GM12878 (cell line): ENCODE measurements around the gene CTSC. TPM values are rescaled to one million over a fixed set of nuclear protein-coding genes. Genes with fewer than 3 reads are reported as not detected.
A peak's percentile ranks its signal among the peaks of the same experiment; 100 is the strongest.

Experiments
- ATAC-seq: fragments of 200-7000 bp; cut with Tn5 transposase; 3 replicates; pipeline ENCODE4 v1.9.1; 2020; ENCODE audit warnings: mild to moderate bottlenecking, moderate library complexity
- BruUV-seq: library from RNA; stranded (reverse); fragments of 400-500 nt; replicated peaks from 2 replicates; lab custom pipeline; 2021; lab: Mats Ljungman, UMichigan
- CTCF ChIA-PET: fragments of 300-600 bp; sonication (Branson Sonifier 250); formaldehyde crosslinking; extraction: SDS; loops from one replicate; lab custom pipeline; 2021; ENCODE audit warnings: inconsistent platforms; lab: Yijun Ruan, JAX
- POLR2A ChIA-PET: fragments of 350-600 bp; formaldehyde crosslinking; extraction: SDS; loops from one replicate; lab custom pipeline; 2021; ENCODE audit warnings: inconsistent platforms; lab: Charles Lee
- RAD21 ChIA-PET: fragments of 300-600 bp; sonication (Branson Sonifier 250); formaldehyde crosslinking; loops from one replicate; lab custom pipeline; 2023; ENCODE audit warnings: antibody characterized with exemption; ENCODE audit not compliant: unreplicated experiment; lab: Charles Lee
- SMC1A ChIA-PET: fragments of 300-600 bp; sonication (Branson Sonifier 250); formaldehyde crosslinking; loops from one replicate; lab custom pipeline; 2023; ENCODE audit not compliant: unreplicated experiment, uncharacterized antibody; lab: Charles Lee
- DNase-seq: peaks from one replicate; pipeline ENCODE4 v3.0.0-alpha.2; 2011; ENCODE audit warnings: low read depth, low spot score
- FAIRE-seq: peaks from 3 replicates; lab custom pipeline; 2011; peaks lifted over from hg19 to GRCh38; lab: Jason Lieb, UNC
- H2AFZ ChIP-seq: 2 replicates; pipeline ENCODE4 v1.6.0; 2011; ENCODE audit warnings: low read depth, low read length, control low read depth; ENCODE audit not compliant: control insufficient read depth
- H3K27ac ChIP-seq: 2 replicates; pipeline ENCODE4 v1.5.1; 2011; ENCODE audit warnings: control low read depth; ENCODE audit not compliant: control insufficient read depth, insufficient read depth
- H3K27me3 ChIP-seq, 2 experiments: replicated peaks in 1 of 2; 2 replicates each; pipeline versions ENCODE4 v1.6.0 to v1.6.1; 2011; ENCODE audit warnings: low read length in 1 of 2; ENCODE audit not compliant: control insufficient read depth in 2 of 2, insufficient read depth in 2 of 2
- H3K36me3 ChIP-seq, 2 experiments: 2 replicates each; pipeline ENCODE4 v1.5.1; 2011; ENCODE audit warnings: low read length in 1 of 2; ENCODE audit not compliant: control insufficient read depth in 2 of 2, insufficient read depth in 2 of 2
- H3K4me1 ChIP-seq: 2 replicates; pipeline ENCODE4 v1.6.1; 2011; ENCODE audit warnings: mild to moderate bottlenecking, low read length, moderate library complexity, mixed read lengths; ENCODE audit not compliant: control insufficient read depth, insufficient read depth
- H3K4me2 ChIP-seq: 2 replicates; pipeline ENCODE4 v1.6.0; 2011; ENCODE audit warnings: control low read depth; ENCODE audit not compliant: control insufficient read depth, insufficient read depth
- H3K4me3 ChIP-seq: fragments of 200-600 bp; sonication (generic); 2 replicates; pipeline ENCODE4 v1.5.1; 2016
- H3K79me2 ChIP-seq: 2 replicates; pipeline ENCODE4 v1.6.0; 2011; ENCODE audit warnings: low read length; ENCODE audit not compliant: control insufficient read depth, insufficient read depth
- H3K9ac ChIP-seq: 2 replicates; pipeline ENCODE4 v1.8.0; 2011; ENCODE audit warnings: low read length, control low read depth, mixed read lengths; ENCODE audit not compliant: control insufficient read depth, insufficient read depth
- H3K9me3 ChIP-seq: replicated peaks from 3 replicates; pipeline ENCODE4 v1.5.1; 2011; ENCODE audit warnings: mild to moderate bottlenecking, low read length; ENCODE audit not compliant: control insufficient read depth, insufficient read depth
- H4K20me1 ChIP-seq: 2 replicates; pipeline ENCODE4 v1.6.0; 2011; ENCODE audit not compliant: control insufficient read depth, insufficient read depth
- BMI1 ChIP-seq: fragments of 450-650 bp; IDR thresholded peaks from 2 replicates; pipeline ENCODE4 v1.6.1; 2016; ENCODE audit warnings: mild to moderate bottlenecking, moderate library complexity, borderline replicate concordance
- EGR1 ChIP-seq, 2 experiments: IDR thresholded peaks; 1 replicate in 1 of 2; 2 replicates in 1 of 2; pipeline ENCODE4 v1.6.1; 2011 to 2012; ENCODE audit warnings: low read depth in 2 of 2, low read length in 2 of 2, borderline replicate concordance in 1 of 2, mild to moderate bottlenecking in 1 of 2, moderate library complexity in 1 of 2
- GATAD2B ChIP-seq: fragments of 450-650 bp; conservative IDR thresholded peaks from 2 replicates; pipeline ENCODE4 v1.6.1; 2017; ENCODE audit warnings: low read depth, mild to moderate bottlenecking, moderate library complexity
- IKZF1 ChIP-seq: fragments of 450-650 bp; conservative IDR thresholded peaks from 2 replicates; pipeline ENCODE4 v1.6.1; 2017; ENCODE audit warnings: antibody characterized with exemption, mild to moderate bottlenecking
- JUNB ChIP-seq: IDR thresholded peaks from 2 replicates; pipeline ENCODE4 v1.6.1; 2016; ENCODE audit warnings: antibody characterized with exemption, mild to moderate bottlenecking
- MTA2 ChIP-seq: fragments of 450-650 bp; IDR thresholded peaks from 2 replicates; pipeline ENCODE4 v1.6.1; 2016; ENCODE audit warnings: low read depth, mild to moderate bottlenecking, moderate library complexity
- MXI1 ChIP-seq: fragments of 150-350 bp; IDR thresholded peaks from 2 replicates; pipeline ENCODE4 v1.6.1; 2011; ENCODE audit warnings: low read depth, mild to moderate bottlenecking, inconsistent platforms, low read length, improper control_type of control experiment
- NFIC ChIP-seq: IDR thresholded peaks from 2 replicates; pipeline ENCODE4 v1.6.1; 2012; ENCODE audit warnings: low read depth, mild to moderate bottlenecking, inconsistent platforms, low read length, moderate library complexity
- PKNOX1 ChIP-seq: fragments of 450-650 bp; IDR thresholded peaks from 2 replicates; pipeline ENCODE4 v1.6.1; 2016; ENCODE audit warnings: mild to moderate bottlenecking
- RFX5 ChIP-seq: IDR thresholded peaks from 2 replicates; pipeline ENCODE4 v1.6.1; 2011; ENCODE audit warnings: low read depth, low read length, improper control_type of control experiment
- WGBS: methylation state at CpG from one replicate; pipeline ENCODE4 v1.1.6; 2016; ENCODE audit warnings: low lambda C conversion rate; ENCODE audit not compliant: insufficient replicate concordance, insufficient coverage; ENCODE audit errors: missing lambda C conversion rate; 5-methylcytosine and 5-hydroxymethylcytosine counted together
- in situ Hi-C: fragments of 300-500 bp; cut with MboI; formaldehyde crosslinking; loops from 9 replicates; pipeline ENCODE4 v1.14.3; 2018; ENCODE audit warnings: mixed read lengths
- intact Hi-C: fragments of 100-400 bp; cut with micrococcal nuclease; formaldehyde crosslinking; loops from one replicate; pipeline ENCODE4 v1.14.2; 2022; ENCODE audit not compliant: unreplicated experiment
- polyA plus RNA-seq, 11 experiments: library from polyadenylated mRNA; depleted of rRNA in 4 of 11; unstranded in 6 of 11; stranded (reverse) in 5 of 11; fragments of >200 nt; fragmentation: Nextera tagmentation in 4 of 11; fragmentation: Illumina TruSeq in 1 of 11; extraction: Ambion mirVana in 4 of 11; extraction: Trizol in 1 of 11; gene quantifications; 1 replicate in 1 of 11; 2 replicates in 10 of 11; pipeline versions ENCODE4 v1.2.1 to v1.2.3, GENCODE V29; 2011 to 2016; ENCODE audit warnings: inconsistent platforms in 2 of 11, missing spikeins in 2 of 11, low read depth in 1 of 11
- total RNA-seq, 4 experiments: library from RNA; depleted of rRNA in 3 of 4; stranded (reverse); fragments of >200 nt in 3 of 4; fragmentation: Illumina TruSeq in 1 of 4; extraction: Trizol in 1 of 4; gene quantifications; 2 replicates each; pipeline versions ENCODE4 v1.2.1 to v1.2.3, GENCODE V29; 2013 to 2021
- TF ChIP-seq, protein P1 (sequence below): fragments of 450-650 bp; IDR thresholded peaks from 2 replicates; pipeline ENCODE4 v1.6.1; 2017; ENCODE audit warnings: mild to moderate bottlenecking, low read depth, inconsistent platforms; ENCODE audit not compliant: poor library complexity, severe bottlenecking
- TF ChIP-seq, protein P2 (sequence below): IDR thresholded peaks from 2 replicates; pipeline ENCODE4 v1.6.1; 2012; ENCODE audit warnings: low read depth, low read length, improper control_type of control experiment
- TF ChIP-seq, protein P3 (sequence below): fragments of 450-650 bp; IDR thresholded peaks from 2 replicates; pipeline ENCODE4 v1.6.1; 2017; ENCODE audit warnings: mild to moderate bottlenecking, moderate library complexity

The CTSC gene
- total and polyA plus RNA-seq, 10 of the 15 experiments (the other 5 are each of a cell fraction or from before 2014, with no cell fraction given) = 289 to 1,123 (median 430) TPM

GRCh38 chr11:88327462-88328143, 9.9 kb downstream of the CTSC start:
- Histone ChIP-seq H3K4me1 (peaks cover 42% of the 10 kb centered on the region), H3K36me3 (peaks cover 2 to 23% of the 10 kb centered on the region in 2 experiments), H3K27me3 (no peaks in the 10 kb centered on the region), H2AFZ (no peak overlapping the region), H3K79me2 (peaks cover 74% of the 10 kb centered on the region), H3K4me3 (peak overlapping the region; percentile 23), H3K9me3 (peaks cover 1% of the 10 kb centered on the region; the same call in 2 of the 3 replicates), H3K4me2 (peak overlapping the region; percentile 21; the same call in 1 of the 2 replicates), H3K27ac (peak overlapping the region; percentile 67), H3K9ac (no peak overlapping the region; the same call in 1 of the 2 replicates), H4K20me1 (no peaks in the 10 kb centered on the region)
- in situ Hi-C loops = no loop called here
- BruUV-seq = no TSS peak
- ChIA-PET RAD21 (interaction anchor here (0.7 to 16.2 kb wide), 14 partner anchors 10 to 223 kb away, joined by 3 to 299 read pairs (median 4); partner anchors contain the start of gene CTSC), SMC1A (interaction anchor here (0.8 to 12.3 kb wide), 22 partner anchors 7 to 382 kb away, joined by 3 to 288 read pairs (median 4); partner anchors contain the start of gene CTSC), CTCF (interaction anchor here (0.6 to 4.0 kb wide), 11 partner anchors 10 to 224 kb away, joined by 3 to 42 read pairs (median 4); partner anchors contain the start of gene CTSC), POLR2A (interaction anchor here (0.8 to 8.7 kb wide), 9 partner anchors 8 to 32 kb away, joined by 3 to 68 read pairs (median 9); partner anchors contain the start of gene CTSC)
- intact Hi-C loops = loop anchor here (2.0 to 5.0 kb wide), 2 partner anchors 17 to 95 kb away; no protein-coding TSS in a partner anchor
- FAIRE-seq (no peak), ATAC-seq (peak; percentile 11), DNase-seq (no peak)
- TF ChIP-seq PKNOX1 = no peak
- TF ChIP-seq MXI1 = no peak
- 0 out of 2 replicates have a peak, but pooled peaks have one; percentile 5 for TF ChIP-seq GATAD2B
- TF ChIP-seq MTA2 = 0 out of 2 replicates have a peak, but pooled peaks have one; percentile 17
- TF ChIP-seq, protein P1, sequence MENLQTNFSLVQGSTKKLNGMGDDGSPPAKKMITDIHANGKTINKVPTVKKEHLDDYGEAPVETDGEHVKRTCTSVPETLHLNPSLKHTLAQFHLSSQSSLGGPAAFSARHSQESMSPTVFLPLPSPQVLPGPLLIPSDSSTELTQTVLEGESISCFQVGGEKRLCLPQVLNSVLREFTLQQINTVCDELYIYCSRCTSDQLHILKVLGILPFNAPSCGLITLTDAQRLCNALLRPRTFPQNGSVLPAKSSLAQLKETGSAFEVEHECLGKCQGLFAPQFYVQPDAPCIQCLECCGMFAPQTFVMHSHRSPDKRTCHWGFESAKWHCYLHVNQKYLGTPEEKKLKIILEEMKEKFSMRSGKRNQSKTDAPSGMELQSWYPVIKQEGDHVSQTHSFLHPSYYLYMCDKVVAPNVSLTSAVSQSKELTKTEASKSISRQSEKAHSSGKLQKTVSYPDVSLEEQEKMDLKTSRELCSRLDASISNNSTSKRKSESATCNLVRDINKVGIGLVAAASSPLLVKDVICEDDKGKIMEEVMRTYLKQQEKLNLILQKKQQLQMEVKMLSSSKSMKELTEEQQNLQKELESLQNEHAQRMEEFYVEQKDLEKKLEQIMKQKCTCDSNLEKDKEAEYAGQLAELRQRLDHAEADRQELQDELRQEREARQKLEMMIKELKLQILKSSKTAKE = peak; percentile 4
- no peak for TF ChIP-seq EGR1 (IDR thresholded peaks at IDR 0.05; ENCODE audit: borderline replicate concordance in 1 of 2, low read depth in 2 of 2, low read length in 2 of 2)
- peak; percentile 1; the same call in 1 of the 2 replicates for TF ChIP-seq NFIC
- TF ChIP-seq, protein P2, sequence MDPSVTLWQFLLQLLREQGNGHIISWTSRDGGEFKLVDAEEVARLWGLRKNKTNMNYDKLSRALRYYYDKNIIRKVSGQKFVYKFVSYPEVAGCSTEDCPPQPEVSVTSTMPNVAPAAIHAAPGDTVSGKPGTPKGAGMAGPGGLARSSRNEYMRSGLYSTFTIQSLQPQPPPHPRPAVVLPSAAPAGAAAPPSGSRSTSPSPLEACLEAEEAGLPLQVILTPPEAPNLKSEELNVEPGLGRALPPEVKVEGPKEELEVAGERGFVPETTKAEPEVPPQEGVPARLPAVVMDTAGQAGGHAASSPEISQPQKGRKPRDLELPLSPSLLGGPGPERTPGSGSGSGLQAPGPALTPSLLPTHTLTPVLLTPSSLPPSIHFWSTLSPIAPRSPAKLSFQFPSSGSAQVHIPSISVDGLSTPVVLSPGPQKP = no peak
- 0 out of 2 replicates have a peak, but pooled peaks have one; percentile 2 for TF ChIP-seq JUNB
- TF ChIP-seq IKZF1 = peak; percentile 10; the same call in 1 of the 2 replicates
- TF ChIP-seq, protein P3, sequence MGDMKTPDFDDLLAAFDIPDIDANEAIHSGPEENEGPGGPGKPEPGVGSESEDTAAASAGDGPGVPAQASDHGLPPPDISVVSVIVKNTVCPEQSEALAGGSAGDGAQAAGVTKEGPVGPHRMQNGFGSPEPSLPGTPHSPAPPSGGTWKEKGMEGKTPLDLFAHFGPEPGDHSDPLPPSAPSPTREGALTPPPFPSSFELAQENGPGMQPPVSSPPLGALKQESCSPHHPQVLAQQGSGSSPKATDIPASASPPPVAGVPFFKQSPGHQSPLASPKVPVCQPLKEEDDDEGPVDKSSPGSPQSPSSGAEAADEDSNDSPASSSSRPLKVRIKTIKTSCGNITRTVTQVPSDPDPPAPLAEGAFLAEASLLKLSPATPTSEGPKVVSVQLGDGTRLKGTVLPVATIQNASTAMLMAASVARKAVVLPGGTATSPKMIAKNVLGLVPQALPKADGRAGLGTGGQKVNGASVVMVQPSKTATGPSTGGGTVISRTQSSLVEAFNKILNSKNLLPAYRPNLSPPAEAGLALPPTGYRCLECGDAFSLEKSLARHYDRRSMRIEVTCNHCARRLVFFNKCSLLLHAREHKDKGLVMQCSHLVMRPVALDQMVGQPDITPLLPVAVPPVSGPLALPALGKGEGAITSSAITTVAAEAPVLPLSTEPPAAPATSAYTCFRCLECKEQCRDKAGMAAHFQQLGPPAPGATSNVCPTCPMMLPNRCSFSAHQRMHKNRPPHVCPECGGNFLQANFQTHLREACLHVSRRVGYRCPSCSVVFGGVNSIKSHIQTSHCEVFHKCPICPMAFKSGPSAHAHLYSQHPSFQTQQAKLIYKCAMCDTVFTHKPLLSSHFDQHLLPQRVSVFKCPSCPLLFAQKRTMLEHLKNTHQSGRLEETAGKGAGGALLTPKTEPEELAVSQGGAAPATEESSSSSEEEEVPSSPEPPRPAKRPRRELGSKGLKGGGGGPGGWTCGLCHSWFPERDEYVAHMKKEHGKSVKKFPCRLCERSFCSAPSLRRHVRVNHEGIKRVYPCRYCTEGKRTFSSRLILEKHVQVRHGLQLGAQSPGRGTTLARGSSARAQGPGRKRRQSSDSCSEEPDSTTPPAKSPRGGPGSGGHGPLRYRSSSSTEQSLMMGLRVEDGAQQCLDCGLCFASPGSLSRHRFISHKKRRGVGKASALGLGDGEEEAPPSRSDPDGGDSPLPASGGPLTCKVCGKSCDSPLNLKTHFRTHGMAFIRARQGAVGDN = 0 out of 2 replicates have a peak, but pooled peaks have one; percentile 23
- no peak for TF ChIP-seq RFX5
- 0 out of 2 replicates have a peak, but pooled peaks have one; percentile 6 for TF ChIP-seq BMI1
- WGBS = 24% methylated on average over 3 of the region's 3 CpGs
